Measurements from ENCODE around the gene CCDC60.

DNA sequence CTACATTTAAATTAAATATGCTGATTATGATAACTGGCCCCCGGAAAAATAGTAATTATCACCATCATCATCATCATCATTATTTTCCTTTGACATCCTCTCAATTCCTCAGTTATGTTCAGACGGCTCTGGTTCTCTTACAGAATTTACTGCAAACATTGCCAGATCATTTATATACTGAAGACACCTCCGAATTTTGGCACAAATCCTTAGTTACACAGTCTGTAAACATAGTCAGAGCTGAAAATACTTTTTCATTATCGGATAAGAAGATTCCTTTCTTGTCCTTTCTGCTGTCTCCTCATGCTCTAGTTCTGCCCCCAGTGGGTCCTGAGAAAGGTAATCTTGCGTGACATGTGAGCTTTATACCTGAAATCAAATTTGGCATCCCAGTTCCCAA lies 40.3 kb upstream of the CCDC60 start:
- TF ChIP-seq, protein P1, sequence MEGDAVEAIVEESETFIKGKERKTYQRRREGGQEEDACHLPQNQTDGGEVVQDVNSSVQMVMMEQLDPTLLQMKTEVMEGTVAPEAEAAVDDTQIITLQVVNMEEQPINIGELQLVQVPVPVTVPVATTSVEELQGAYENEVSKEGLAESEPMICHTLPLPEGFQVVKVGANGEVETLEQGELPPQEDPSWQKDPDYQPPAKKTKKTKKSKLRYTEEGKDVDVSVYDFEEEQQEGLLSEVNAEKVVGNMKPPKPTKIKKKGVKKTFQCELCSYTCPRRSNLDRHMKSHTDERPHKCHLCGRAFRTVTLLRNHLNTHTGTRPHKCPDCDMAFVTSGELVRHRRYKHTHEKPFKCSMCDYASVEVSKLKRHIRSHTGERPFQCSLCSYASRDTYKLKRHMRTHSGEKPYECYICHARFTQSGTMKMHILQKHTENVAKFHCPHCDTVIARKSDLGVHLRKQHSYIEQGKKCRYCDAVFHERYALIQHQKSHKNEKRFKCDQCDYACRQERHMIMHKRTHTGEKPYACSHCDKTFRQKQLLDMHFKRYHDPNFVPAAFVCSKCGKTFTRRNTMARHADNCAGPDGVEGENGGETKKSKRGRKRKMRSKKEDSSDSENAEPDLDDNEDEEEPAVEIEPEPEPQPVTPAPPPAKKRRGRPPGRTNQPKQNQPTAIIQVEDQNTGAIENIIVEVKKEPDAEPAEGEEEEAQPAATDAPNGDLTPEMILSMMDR (conservative IDR thresholded peaks at IDR 0.05), result no peak
- TF ChIP-seq ZFX (IDR thresholded peaks at IDR 0.05), result no peak

Data from C4-2B (cell line).